PFSK-1 (cell line): Measurements from ENCODE around the gene LRRC2.

Experiments
- FOXP2 ChIP-seq: optimal IDR thresholded peaks from 2 replicates; pipeline ENCODE3; 2011; ENCODE audit warnings: borderline replicate concordance, control low read depth, inconsistent platforms; ENCODE audit not compliant: insufficient read depth; ENCODE audit errors: extremely low read length, extremely low read depth
- POLR2AphosphoS5 ChIP-seq: IDR thresholded peaks from 2 replicates; pipeline ENCODE4 v1.6.1; 2012; ENCODE audit warnings: low read depth, mild to moderate bottlenecking, control low read depth, low read length, moderate library complexity
- REST ChIP-seq, 2 experiments: IDR thresholded peaks; 2 replicates each; pipeline versions ENCODE4 v1.6.1 to v1.8.0; 2011 to 2012; ENCODE audit warnings: low read depth in 2 of 2, low read length in 2 of 2, control low read depth in 1 of 2, inconsistent platforms in 1 of 2, mild to moderate bottlenecking in 1 of 2, moderate library complexity in 1 of 2; ENCODE audit not compliant: insufficient read depth in 1 of 2
- SIN3A ChIP-seq: IDR thresholded peaks from 2 replicates; pipeline ENCODE4 v1.6.1; 2012; ENCODE audit warnings: mild to moderate bottlenecking, low read length, moderate library complexity, borderline replicate concordance; ENCODE audit not compliant: insufficient read depth
- TAF1 ChIP-seq: IDR thresholded peaks from 2 replicates; pipeline ENCODE4 v1.6.1; 2012; ENCODE audit warnings: low read length, control low read depth, borderline replicate concordance; ENCODE audit not compliant: insufficient read depth

Gene LRRC2

DNA sequence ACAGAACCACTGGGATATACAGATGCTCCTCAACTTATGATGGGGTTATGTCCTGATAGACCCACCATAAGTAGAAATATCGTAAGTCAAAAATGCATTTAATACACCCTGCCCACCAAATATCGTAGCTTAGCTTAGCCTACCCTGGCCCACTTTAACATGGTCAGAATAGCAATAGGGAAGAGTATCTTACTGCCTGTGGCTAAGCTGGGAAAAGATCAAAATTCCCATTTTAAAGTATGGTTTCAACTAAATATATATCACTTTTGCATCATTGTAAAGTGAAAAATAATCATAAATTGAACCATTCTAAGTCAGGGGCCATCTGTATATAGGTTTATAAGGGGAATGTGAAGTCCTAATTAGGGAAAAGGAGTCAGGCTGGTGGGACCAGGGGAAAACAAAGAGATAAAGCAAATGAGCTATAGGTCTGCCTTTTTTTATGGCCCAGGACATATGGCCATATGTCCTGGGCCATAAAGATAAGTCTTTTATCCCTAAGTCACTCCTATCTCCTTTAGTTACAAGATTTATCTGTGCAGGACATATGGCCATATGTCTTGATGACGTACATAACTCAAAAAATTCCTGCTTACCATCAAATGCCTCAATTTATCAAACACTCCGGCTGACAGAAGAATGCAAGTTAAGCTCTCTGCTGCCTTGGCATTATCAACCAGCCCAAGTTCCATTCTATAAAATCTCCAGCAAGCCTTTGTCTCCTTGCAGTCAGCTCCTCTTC, 57.1 kb downstream of the LRRC2 start:
- no peak for TF ChIP-seq REST (IDR thresholded peaks at IDR 0.05; ENCODE audit: insufficient read depth in 1 of 2, low read depth in 2 of 2, low read length in 2 of 2)
- TF ChIP-seq SIN3A, result no peak
- no peak for TF ChIP-seq TAF1
- TF ChIP-seq FOXP2, result no peak
- no peak for TF ChIP-seq POLR2AphosphoS5

DNA sequence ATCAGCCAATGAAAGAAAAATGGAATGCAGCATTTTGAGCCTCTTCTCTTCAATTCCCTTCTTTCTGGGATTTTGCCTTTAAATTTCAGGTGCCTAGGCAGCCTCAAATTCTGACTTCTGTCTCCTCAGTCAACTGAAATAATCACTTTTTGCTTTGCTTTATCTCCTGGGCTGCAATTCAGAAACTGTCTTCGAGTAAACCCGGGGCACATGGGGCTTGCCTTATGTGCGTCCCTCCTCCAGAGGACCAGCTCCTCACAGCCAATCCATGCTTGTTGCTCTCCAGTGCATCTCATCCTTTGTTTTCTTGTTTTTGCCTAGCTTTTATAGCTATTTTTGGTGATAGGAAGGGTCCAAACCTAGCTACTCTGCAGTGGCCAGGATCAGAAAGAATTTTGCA, 59.6 kb downstream of the LRRC2 start:
- TF ChIP-seq POLR2AphosphoS5 (no peak), SIN3A (no peak), TAF1 (no peak), REST (IDR thresholded peaks at IDR 0.05; ENCODE audit: insufficient read depth in 1 of 2, low read depth in 2 of 2, low read length in 2 of 2) (no peak), FOXP2 (no peak)

- TF ChIP-seq SIN3A, result no peak
- TF ChIP-seq REST (IDR thresholded peaks at IDR 0.05; ENCODE audit: insufficient read depth in 1 of 2, low read depth in 2 of 2, low read length in 2 of 2), result no peak
- no peak for TF ChIP-seq FOXP2
- no peak for TF ChIP-seq TAF1
- no peak for TF ChIP-seq POLR2AphosphoS5
Observed at GRCh38 chr3:46505953-46506352, 60.1 kb downstream of the LRRC2 start.

- TF ChIP-seq SIN3A (no peak), TAF1 (no peak), POLR2AphosphoS5 (no peak), FOXP2 (no peak), REST (IDR thresholded peaks at IDR 0.05; ENCODE audit: insufficient read depth in 1 of 2, low read depth in 2 of 2, low read length in 2 of 2) (no peak)
Observed at GRCh38 chr3:46504789-46505188, 61.3 kb downstream of the LRRC2 start.
